CD14-positive monocyte (primary cell): ENCODE results near the gene TRMU. TPM values are rescaled to one million over a fixed set of nuclear protein-coding genes. Genes with fewer than 3 reads are reported as not detected.

Experiments used
- DNase-seq, 3 donors: peaks; one replicate each; pipeline ENCODE4 v3.0.0-alpha.2; 2011 to 2022
- H2AFZ ChIP-seq: 2 replicates; pipeline ENCODE4 v1.6.0; 2012; ENCODE audit warnings: mild to moderate bottlenecking, low read depth, low read length, inconsistent platforms; ENCODE audit not compliant: insufficient read depth, poor library complexity, severe bottlenecking
- H3K27ac ChIP-seq, 2 donors: 1 replicate in 1 of 2; 2 replicates in 1 of 2; pipeline ENCODE4 v1.5.1; 2012 to 2013; ENCODE audit warnings: low read length in 2 of 2, control low read depth in 1 of 2, inconsistent platforms in 1 of 2, low read depth in 1 of 2, mild to moderate bottlenecking in 1 of 2
- H3K27me3 ChIP-seq, 2 donors: one replicate each; pipeline versions ENCODE4 v1.6.0 to v1.6.1; 2011 to 2013; ENCODE audit warnings: low read length in 2 of 2; ENCODE audit not compliant: control insufficient read depth in 2 of 2, insufficient read depth in 2 of 2
- H3K36me3 ChIP-seq, 2 donors: replicated peaks in 1 of 2; 1 replicate in 1 of 2; 2 replicates in 1 of 2; pipeline versions ENCODE4 v1.5.1 to v1.6.1; 2012 to 2013; ENCODE audit warnings: low read length in 2 of 2, control low read depth in 1 of 2, inconsistent platforms in 1 of 2, mild to moderate bottlenecking in 1 of 2; ENCODE audit not compliant: insufficient read depth in 2 of 2, control insufficient read depth in 1 of 2
- H3K4me1 ChIP-seq, 2 donors: 1 replicate in 1 of 2; 2 replicates in 1 of 2; pipeline versions ENCODE4 v1.5.1 to v1.6.1; 2012 to 2013; ENCODE audit warnings: low read length in 2 of 2, control low read depth in 1 of 2, inconsistent platforms in 1 of 2, mild to moderate bottlenecking in 1 of 2, moderate library complexity in 1 of 2; ENCODE audit not compliant: insufficient read depth in 2 of 2, control insufficient read depth in 1 of 2
- H3K4me2 ChIP-seq: replicated peaks from 2 replicates; pipeline ENCODE3; 2012; ENCODE audit warnings: low read length, moderate library complexity, mild to moderate bottlenecking; ENCODE audit not compliant: poor library complexity, severe bottlenecking; ENCODE audit errors: extremely low read depth
- H3K4me3 ChIP-seq, 3 experiments: fragments of 200-600 bp in 1 of 3; sonication (generic) in 1 of 3; replicated peaks in 1 of 3; 1 replicate in 2 of 3; 2 replicates in 1 of 3; pipeline ENCODE4 v1.5.1; 2011 to 2013; ENCODE audit warnings: low read length in 3 of 3, mild to moderate bottlenecking in 3 of 3, control low read depth in 2 of 3, low read depth in 2 of 3, inconsistent platforms in 1 of 3, moderate library complexity in 1 of 3
- H3K79me2 ChIP-seq: 2 replicates; pipeline ENCODE4 v1.6.0; 2012; ENCODE audit warnings: mild to moderate bottlenecking, control low read depth, inconsistent platforms, low read length, moderate library complexity; ENCODE audit not compliant: insufficient read depth
- H3K9ac ChIP-seq: 2 replicates; pipeline ENCODE4 v1.6.0; 2017; ENCODE audit warnings: low read length, mild to moderate bottlenecking; ENCODE audit not compliant: insufficient read depth, poor library complexity, severe bottlenecking
- H3K9me3 ChIP-seq, 2 donors: replicated peaks in 1 of 2; 1 replicate in 1 of 2; 2 replicates in 1 of 2; pipeline versions ENCODE4 v1.5.1 to v1.6.1; 2012 to 2013; ENCODE audit warnings: low read length in 2 of 2, control low read depth in 1 of 2; ENCODE audit not compliant: control insufficient read depth in 1 of 2, insufficient read depth in 1 of 2
- H4K20me1 ChIP-seq: 2 replicates; pipeline ENCODE4 v1.6.0; 2012; ENCODE audit warnings: mild to moderate bottlenecking, low read length, control low read depth, moderate library complexity; ENCODE audit not compliant: insufficient read depth
- H3K27ac Mint-ChIP-seq, 7 donors: one replicate each; pipeline ENCODE4 v1.8.0; 2020; ENCODE audit warnings: mild to moderate bottlenecking in 7 of 7, mixed read lengths in 7 of 7, moderate library complexity in 6 of 7, inconsistent platforms in 2 of 7
- H3K27me3 Mint-ChIP-seq, 3 donors: one replicate each; pipeline ENCODE4 v1.8.0; 2021 to 2022; ENCODE audit warnings: low read depth in 3 of 3, mild to moderate bottlenecking in 3 of 3, mixed read lengths in 3 of 3, moderate library complexity in 3 of 3, inconsistent platforms in 1 of 3
- H3K36me3 Mint-ChIP-seq, 2 donors: one replicate each; pipeline ENCODE4 v1.8.0; 2020; ENCODE audit warnings: mixed read lengths in 2 of 2, inconsistent platforms in 1 of 2, mild to moderate bottlenecking in 1 of 2
- H3K4me1 Mint-ChIP-seq: one replicate; pipeline ENCODE4 v1.8.0; 2020; ENCODE audit warnings: mild to moderate bottlenecking, mixed read lengths
- H3K4me3 Mint-ChIP-seq, 2 donors: one replicate each; pipeline ENCODE4 v1.8.0; 2020; ENCODE audit warnings: mild to moderate bottlenecking in 2 of 2, mixed read lengths in 2 of 2, moderate library complexity in 1 of 2
- H3K9me3 Mint-ChIP-seq, 7 donors: one replicate each; pipeline ENCODE4 v1.8.0; 2020 to 2022; ENCODE audit warnings: mixed read lengths in 7 of 7, mild to moderate bottlenecking in 6 of 7, moderate library complexity in 6 of 7, inconsistent platforms in 2 of 7
- CTCF ChIP-seq: fragments of 200-600 bp; IDR thresholded peaks from one replicate; pipeline ENCODE4 v1.8.0; 2022; ENCODE audit warnings: antibody characterized with exemption, mild to moderate bottlenecking
- WGBS: methylation state at CpG from one replicate; pipeline ENCODE4 v1.1.5; 2013; ENCODE audit warnings: missing lambda C conversion rate; ENCODE audit not compliant: insufficient coverage; 5-methylcytosine and 5-hydroxymethylcytosine counted together
- intact Hi-C, 2 donors: fragments of 100-400 bp; cut with micrococcal nuclease; formaldehyde crosslinking; loops; one replicate each; pipeline versions ENCODE4 v1.15.0 to v1.15.1; 2023
- polyA plus RNA-seq, 3 donors: library from polyadenylated mRNA; depleted of rRNA in 1 of 3; unstranded in 2 of 3; stranded (reverse) in 1 of 3; fragments of 300-500 nt in 2 of 3; fragments of >200 nt in 1 of 3; fragmentation: Illumina TruSeq in 2 of 3; gene quantifications; 1 replicate in 2 of 3; 2 replicates in 1 of 3; pipeline ENCODE4 v1.2.3, GENCODE V29; 2012 to 2021

TRMU gene
- polyA plus RNA-seq, 3 donors, result 4.7 to 32.9 (median 5.6) TPM

- H3K4me3 Mint-ChIP-seq, result no peak overlapping the region
- no peak for TF ChIP-seq CTCF
- Histone ChIP-seq H3K79me2 (no peaks in the 10 kb centered on the region), H3K36me3 (peaks cover 79 to 91% of the 10 kb centered on the region in 2 donors), H3K9me3 (no peaks in the 10 kb centered on the region), H3K9ac (no peak overlapping the region), H3K4me2 (no peak overlapping the region), H3K27me3 (no peaks in the 10 kb centered on the region), H3K4me3 (no peak overlapping the region), H3K27ac (no peak overlapping the region), H3K4me1 (no peaks in the 10 kb centered on the region), H2AFZ (no peak overlapping the region), H4K20me1 (peaks cover 18% of the 10 kb centered on the region)
- DNase-seq, result no peak
- intact Hi-C loops, result no loop called here
- peak overlapping the region in 1 of 7 donors; percentile 35 for H3K27ac Mint-ChIP-seq
- 96% methylated on average over 8 of the region's 8 CpGs for WGBS
- H3K4me1 Mint-ChIP-seq, result no peaks in the 10 kb centered on the region
- no peaks in the 10 kb centered on the region for H3K9me3 Mint-ChIP-seq
- H3K27me3 Mint-ChIP-seq, result peaks cover 0 to 4% (median 0%) of the 10 kb centered on the region in 3 donors
- H3K36me3 Mint-ChIP-seq, result peaks cover 76 to 93% of the 10 kb centered on the region in 2 donors
These were observed 18.1 kb downstream of the TRMU start for GRCh38 chr22:46353483-46354105.

DNA sequence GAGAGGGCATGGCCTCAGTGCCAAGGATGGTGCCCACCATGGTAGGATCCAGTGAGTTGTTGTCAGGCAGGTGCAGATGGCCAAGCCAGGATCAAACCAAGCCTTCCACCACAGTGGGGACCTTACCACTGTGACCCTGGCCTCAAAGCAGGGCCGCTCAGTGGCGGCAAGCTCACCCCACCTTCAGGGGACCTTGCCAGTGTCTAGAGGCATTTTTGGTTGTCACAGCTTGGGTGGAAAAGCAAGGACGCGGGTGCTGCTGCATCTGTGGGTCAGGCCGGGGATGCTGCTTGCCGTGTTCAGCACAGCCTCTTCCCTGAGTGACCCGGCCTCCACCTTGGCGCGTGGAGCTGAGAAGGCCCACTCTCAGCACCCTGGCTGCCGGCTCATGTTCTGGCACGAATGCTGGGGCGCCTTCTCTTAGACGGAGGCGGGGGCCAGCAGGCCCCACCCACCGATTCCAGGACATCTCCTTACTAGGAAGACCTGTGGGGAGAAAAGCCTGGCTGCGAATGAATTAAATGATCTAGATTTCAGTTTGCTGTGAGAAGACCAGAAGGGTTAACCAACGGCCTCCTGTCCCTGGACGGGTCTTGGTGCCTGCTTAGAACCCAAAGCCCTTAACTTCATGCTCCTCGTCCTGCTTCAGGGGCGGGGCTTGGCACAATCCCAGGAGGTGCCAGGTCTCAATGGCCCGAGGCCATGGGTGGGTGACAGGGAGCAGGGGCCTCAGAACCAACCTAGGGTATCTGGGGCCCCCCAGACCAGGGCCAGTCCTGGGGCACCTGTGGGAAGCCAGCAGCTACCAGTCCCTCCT lies 18.9 kb downstream of the TRMU start:
- Histone ChIP-seq H3K36me3 (peaks cover 73 to 83% of the 10 kb centered on the region in 2 donors), H4K20me1 (peaks cover 18% of the 10 kb centered on the region), H3K79me2 (no peaks in the 10 kb centered on the region), H3K4me1 (no peaks in the 10 kb centered on the region), H3K9me3 (no peaks in the 10 kb centered on the region), H2AFZ (no peak overlapping the region), H3K9ac (no peak overlapping the region), H3K4me2 (no peak overlapping the region), H3K27me3 (no peaks in the 10 kb centered on the region), H3K4me3 (no peak overlapping the region), H3K27ac (no peak overlapping the region)
- Mint-ChIP-seq H3K4me3 (no peak overlapping the region), H3K36me3 (peaks cover 75 to 91% of the 10 kb centered on the region in 2 donors), H3K27ac (no peak overlapping the region), H3K4me1 (no peaks in the 10 kb centered on the region), H3K27me3 (peaks cover 0 to 4% (median 2%) of the 10 kb centered on the region in 3 donors), H3K9me3 (no peaks in the 10 kb centered on the region)
- no peak for DNase-seq
- intact Hi-C loops, result no loop called here
- WGBS, result 97% methylated on average over 15 of the region's 21 CpGs
- no peak for TF ChIP-seq CTCF
